Activated B cell treated with CpG ODN at 0.5 μM for 24 hours (primary cell): ENCODE data around the gene PLEK2. TPM values are rescaled to one million over a fixed set of nuclear protein-coding genes. Genes with fewer than 3 reads are reported as not detected.

Source experiments
- ATAC-seq: fragments of 200-7000 bp; cut with Tn5 transposase; one replicate; pipeline ENCODE4 v1.10.0; 2021; ENCODE audit warnings: low read depth, mild to moderate bottlenecking, moderate library complexity
- CTCF ChIA-PET: fragments of 350-600 bp; sonication (Branson Sonifier 250); formaldehyde crosslinking; loops from one replicate; lab custom pipeline; 2021; ENCODE audit warnings: antibody characterized with exemption; lab: Charles Lee
- POLR2A ChIA-PET: fragments of 350-600 bp; sonication (Branson Sonifier 250); formaldehyde crosslinking; loops from one replicate; lab custom pipeline; 2021; ENCODE audit warnings: antibody characterized with exemption; lab: Charles Lee
- DNase-seq: peaks from one replicate; pipeline ENCODE4 v3.0.0; 2022
- H3K27ac Mint-ChIP-seq: one replicate; pipeline ENCODE4 v1.8.0; 2020; ENCODE audit warnings: mixed read lengths
- H3K27me3 Mint-ChIP-seq: one replicate; pipeline ENCODE4 v1.8.0; 2021; ENCODE audit warnings: mixed read lengths
- H3K36me3 Mint-ChIP-seq: one replicate; pipeline ENCODE4 v1.8.0; 2021; ENCODE audit warnings: low read depth, mixed read lengths
- H3K4me1 Mint-ChIP-seq: one replicate; pipeline ENCODE4 v1.8.0; 2021; ENCODE audit warnings: mixed read lengths
- H3K4me3 Mint-ChIP-seq: one replicate; pipeline ENCODE4 v1.8.0; 2020; ENCODE audit warnings: mild to moderate bottlenecking, mixed read lengths
- H3K9me3 Mint-ChIP-seq: one replicate; pipeline ENCODE4 v1.8.0; 2020; ENCODE audit warnings: mixed read lengths
- CTCF ChIP-seq: fragments of 200-600 bp; IDR thresholded peaks from one replicate; pipeline ENCODE4 v1.8.0; 2022; ENCODE audit warnings: antibody characterized with exemption, mild to moderate bottlenecking
- intact Hi-C: fragments of 100-400 bp; cut with micrococcal nuclease; formaldehyde crosslinking; loops from one replicate; pipeline ENCODE4 v1.15.1; 2024
- total RNA-seq: library from RNA; stranded (reverse); gene quantifications from 2 replicates; pipeline ENCODE4 v1.2.3, GENCODE V29; 2022

Gene PLEK2
- total RNA-seq, 1 donor from 2014 or later = not detected

GRCh38 chr14:67389811-67390534 lies 22.0 kb downstream of the PLEK2 start:
- CTCF ChIA-PET = no interaction called here
- H3K4me1 Mint-ChIP-seq = no peaks in the 10 kb centered on the region

GRCh38 chr14:67389275-67389674 lies 22.7 kb downstream of the PLEK2 start:
- Mint-ChIP-seq H3K4me1 (no peaks in the 10 kb centered on the region), H3K4me3 (no peak overlapping the region), H3K36me3 (peaks cover 34% of the 10 kb centered on the region), H3K9me3 (no peaks in the 10 kb centered on the region), H3K27me3 (no peaks in the 10 kb centered on the region), H3K27ac (no peak overlapping the region)
- TF ChIP-seq CTCF = no peak
- CTCF ChIA-PET = no interaction called here
- ATAC-seq = no peak
- POLR2A ChIA-PET = no interaction called here
- DNase-seq = no peak
- intact Hi-C loops = no loop called here

More at GRCh38 chr14:67389811-67390534, 22.0 kb downstream of the PLEK2 start:
- Mint-ChIP-seq H3K27me3 (no peaks in the 10 kb centered on the region), H3K4me3 (no peak overlapping the region), H3K9me3 (no peaks in the 10 kb centered on the region), H3K36me3 (peaks cover 27% of the 10 kb centered on the region), H3K27ac (no peak overlapping the region)
- DNase-seq (no peak), ATAC-seq (no peak)
- intact Hi-C loops = no loop called here
- no peak for TF ChIP-seq CTCF
- POLR2A ChIA-PET = no interaction called here

GRCh38 chr14:67387195-67387594 lies 24.8 kb downstream of the PLEK2 start:
- TF ChIP-seq CTCF = no peak
- Mint-ChIP-seq H3K4me3 (no peak overlapping the region), H3K4me1 (no peaks in the 10 kb centered on the region), H3K9me3 (no peaks in the 10 kb centered on the region), H3K27me3 (no peaks in the 10 kb centered on the region), H3K36me3 (peaks cover 54% of the 10 kb centered on the region), H3K27ac (no peak overlapping the region)
- DNase-seq (no peak), ATAC-seq (no peak)
- ChIA-PET POLR2A (no interaction called here), CTCF (no interaction called here)
- intact Hi-C loops = no loop called here

GRCh38 chr14:67385618-67386017 lies 26.3 kb downstream of the PLEK2 start:
- no peaks in the 10 kb centered on the region for H3K9me3 Mint-ChIP-seq
- no peak overlapping the region for H3K4me3 Mint-ChIP-seq
- CTCF ChIA-PET = no interaction called here
- no peaks in the 10 kb centered on the region for H3K27me3 Mint-ChIP-seq
- POLR2A ChIA-PET = interaction anchor here (0.6 kb wide), 1 partner anchor 41 kb away, joined by 4 read pairs; no protein-coding TSS in a partner anchor
- DNase-seq (no peak), ATAC-seq (no peak)
- TF ChIP-seq CTCF = no peak
- no peak overlapping the region for H3K27ac Mint-ChIP-seq
- intact Hi-C loops = no loop called here
- H3K4me1 Mint-ChIP-seq = no peaks in the 10 kb centered on the region
- H3K36me3 Mint-ChIP-seq = peaks cover 67% of the 10 kb centered on the region

GRCh38 chr14:67385120-67385519 lies 26.8 kb downstream of the PLEK2 start:
- H3K4me1 Mint-ChIP-seq = no peaks in the 10 kb centered on the region
- DNase-seq (no peak), ATAC-seq (no peak)
- H3K9me3 Mint-ChIP-seq = no peaks in the 10 kb centered on the region
- no peak overlapping the region for H3K27ac Mint-ChIP-seq
- H3K36me3 Mint-ChIP-seq = peaks cover 72% of the 10 kb centered on the region
- H3K27me3 Mint-ChIP-seq = no peaks in the 10 kb centered on the region
- ChIA-PET CTCF (no interaction called here), POLR2A (no interaction called here)
- intact Hi-C loops = no loop called here
- no peak overlapping the region for H3K4me3 Mint-ChIP-seq
- TF ChIP-seq CTCF = no peak
